HCT116 (cell line): ENCODE data around the gene FBXO7.

Source experiments
- ELF1 ChIP-seq: IDR thresholded peaks from 2 replicates; pipeline ENCODE4 v1.6.1; 2012; ENCODE audit warnings: low read depth, borderline replicate concordance
- EZH2phosphoT487 ChIP-seq: fragments of 200-600 bp; IDR thresholded peaks from 2 replicates; pipeline ENCODE4 v1.6.1; 2018; ENCODE audit warnings: antibody characterized with exemption, borderline replicate concordance
- MAX ChIP-seq: IDR thresholded peaks from 2 replicates; pipeline ENCODE4 v1.6.1; 2012
- POLR2A ChIP-seq: IDR thresholded peaks from 2 replicates; pipeline ENCODE4 v1.7.0; 2011; ENCODE audit warnings: borderline replicate concordance; ENCODE audit not compliant: insufficient read depth, insufficient read length; ENCODE audit errors: extremely low read depth
- RAD21 ChIP-seq: IDR thresholded peaks from 2 replicates; pipeline ENCODE4 v1.6.1; 2012; ENCODE audit warnings: low read depth, mild to moderate bottlenecking
- REST ChIP-seq: IDR thresholded peaks from 2 replicates; pipeline ENCODE4 v1.6.1; 2012; ENCODE audit warnings: low read depth
- YY1 ChIP-seq: IDR thresholded peaks from 2 replicates; pipeline ENCODE4 v1.6.1; 2011; ENCODE audit warnings: low read length, low read depth, moderate library complexity, mild to moderate bottlenecking; ENCODE audit not compliant: insufficient replicate concordance; ENCODE audit errors: extremely low read depth
- TF ChIP-seq, protein P1 (sequence below), 3 experiments: fragments of 200-600 bp in 1 of 3; sonication (generic) in 1 of 3; IDR thresholded peaks in 2 of 3; conservative IDR thresholded peaks in 1 of 3; 2 replicates each; pipeline ENCODE4 v1.5.1; 2012 to 2017; ENCODE audit warnings: low read depth in 2 of 3, low read length in 2 of 3, antibody characterized with exemption in 1 of 3, borderline replicate concordance in 1 of 3, control low read depth in 1 of 3, mild to moderate bottlenecking in 1 of 3, mixed read lengths in 1 of 3, mixed run types in 1 of 3, moderate library complexity in 1 of 3; ENCODE audit not compliant: insufficient read depth in 1 of 3

- TF ChIP-seq, protein P1, sequence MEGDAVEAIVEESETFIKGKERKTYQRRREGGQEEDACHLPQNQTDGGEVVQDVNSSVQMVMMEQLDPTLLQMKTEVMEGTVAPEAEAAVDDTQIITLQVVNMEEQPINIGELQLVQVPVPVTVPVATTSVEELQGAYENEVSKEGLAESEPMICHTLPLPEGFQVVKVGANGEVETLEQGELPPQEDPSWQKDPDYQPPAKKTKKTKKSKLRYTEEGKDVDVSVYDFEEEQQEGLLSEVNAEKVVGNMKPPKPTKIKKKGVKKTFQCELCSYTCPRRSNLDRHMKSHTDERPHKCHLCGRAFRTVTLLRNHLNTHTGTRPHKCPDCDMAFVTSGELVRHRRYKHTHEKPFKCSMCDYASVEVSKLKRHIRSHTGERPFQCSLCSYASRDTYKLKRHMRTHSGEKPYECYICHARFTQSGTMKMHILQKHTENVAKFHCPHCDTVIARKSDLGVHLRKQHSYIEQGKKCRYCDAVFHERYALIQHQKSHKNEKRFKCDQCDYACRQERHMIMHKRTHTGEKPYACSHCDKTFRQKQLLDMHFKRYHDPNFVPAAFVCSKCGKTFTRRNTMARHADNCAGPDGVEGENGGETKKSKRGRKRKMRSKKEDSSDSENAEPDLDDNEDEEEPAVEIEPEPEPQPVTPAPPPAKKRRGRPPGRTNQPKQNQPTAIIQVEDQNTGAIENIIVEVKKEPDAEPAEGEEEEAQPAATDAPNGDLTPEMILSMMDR (IDR thresholded peaks at IDR 0.05 in 2 of 3, conservative IDR thresholded peaks at IDR 0.05 in 1 of 3; ENCODE audit: borderline replicate concordance in 1 of 3, insufficient read depth in 1 of 3, low read depth in 2 of 3, low read length in 2 of 3): no peak
- TF ChIP-seq RAD21 (no peak), POLR2A (no peak), MAX (no peak), ELF1 (no peak), EZH2phosphoT487 (no peak), REST (no peak), YY1 (no peak)
These were observed 36.7 kb downstream of the FBXO7 start for GRCh38 chr22:32511274-32511673.
